ENCODE results near the gene LRRC8A.

DNA sequence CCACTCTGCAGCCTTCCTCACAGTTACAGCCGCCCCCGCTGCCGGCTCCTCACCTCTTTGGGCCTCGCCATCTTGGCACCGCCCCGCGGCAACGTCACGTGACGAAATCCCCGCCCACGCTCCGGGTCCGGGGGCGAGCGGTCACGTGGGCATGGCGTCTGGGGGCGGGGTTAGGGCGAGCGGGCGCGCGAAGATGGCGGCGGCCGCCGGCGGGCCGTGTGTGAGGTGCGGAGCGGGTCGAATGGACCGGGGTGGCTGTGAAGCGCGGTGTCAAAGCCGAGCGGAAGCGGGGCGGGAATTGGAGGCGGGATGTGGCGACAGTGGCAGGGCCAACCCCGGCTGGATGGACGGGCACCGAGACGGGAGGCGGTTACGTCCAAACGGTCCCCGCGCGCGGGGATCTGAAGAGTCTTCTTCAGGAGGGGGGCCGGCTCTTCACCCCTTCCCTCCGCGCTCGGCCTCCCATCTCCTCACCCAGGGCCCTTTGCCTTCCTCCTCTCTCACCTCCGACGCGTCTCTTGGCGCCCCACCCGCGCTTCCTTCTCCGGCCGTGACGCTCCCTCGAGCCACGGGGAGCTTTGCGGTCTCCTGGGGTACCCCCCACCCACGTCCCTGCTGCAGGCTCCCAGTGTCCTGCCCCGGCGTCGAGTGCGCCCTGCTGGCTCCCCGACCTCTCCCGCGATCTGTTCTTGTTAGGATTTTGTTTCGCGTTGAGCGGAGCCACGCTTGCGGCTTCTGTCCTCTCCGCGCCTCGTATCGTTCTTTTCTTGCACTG, 65.8 kb downstream of the LRRC8A start, which contains the start of the genes DOLK and NUP188:
- TF ChIP-seq, protein P1, sequence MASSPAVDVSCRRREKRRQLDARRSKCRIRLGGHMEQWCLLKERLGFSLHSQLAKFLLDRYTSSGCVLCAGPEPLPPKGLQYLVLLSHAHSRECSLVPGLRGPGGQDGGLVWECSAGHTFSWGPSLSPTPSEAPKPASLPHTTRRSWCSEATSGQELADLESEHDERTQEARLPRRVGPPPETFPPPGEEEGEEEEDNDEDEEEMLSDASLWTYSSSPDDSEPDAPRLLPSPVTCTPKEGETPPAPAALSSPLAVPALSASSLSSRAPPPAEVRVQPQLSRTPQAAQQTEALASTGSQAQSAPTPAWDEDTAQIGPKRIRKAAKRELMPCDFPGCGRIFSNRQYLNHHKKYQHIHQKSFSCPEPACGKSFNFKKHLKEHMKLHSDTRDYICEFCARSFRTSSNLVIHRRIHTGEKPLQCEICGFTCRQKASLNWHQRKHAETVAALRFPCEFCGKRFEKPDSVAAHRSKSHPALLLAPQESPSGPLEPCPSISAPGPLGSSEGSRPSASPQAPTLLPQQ (tag by site-specific recombination; IDR thresholded peaks at IDR 0.05): peak; percentile 90
- TF ChIP-seq ZNF747 (tag by site-specific recombination; IDR thresholded peaks at IDR 0.05) (no peak), TRIM28 (IDR thresholded peaks at IDR 0.05; ENCODE audit: borderline replicate concordance, low read length) (no peak)
- TF ChIP-seq, protein P2, sequence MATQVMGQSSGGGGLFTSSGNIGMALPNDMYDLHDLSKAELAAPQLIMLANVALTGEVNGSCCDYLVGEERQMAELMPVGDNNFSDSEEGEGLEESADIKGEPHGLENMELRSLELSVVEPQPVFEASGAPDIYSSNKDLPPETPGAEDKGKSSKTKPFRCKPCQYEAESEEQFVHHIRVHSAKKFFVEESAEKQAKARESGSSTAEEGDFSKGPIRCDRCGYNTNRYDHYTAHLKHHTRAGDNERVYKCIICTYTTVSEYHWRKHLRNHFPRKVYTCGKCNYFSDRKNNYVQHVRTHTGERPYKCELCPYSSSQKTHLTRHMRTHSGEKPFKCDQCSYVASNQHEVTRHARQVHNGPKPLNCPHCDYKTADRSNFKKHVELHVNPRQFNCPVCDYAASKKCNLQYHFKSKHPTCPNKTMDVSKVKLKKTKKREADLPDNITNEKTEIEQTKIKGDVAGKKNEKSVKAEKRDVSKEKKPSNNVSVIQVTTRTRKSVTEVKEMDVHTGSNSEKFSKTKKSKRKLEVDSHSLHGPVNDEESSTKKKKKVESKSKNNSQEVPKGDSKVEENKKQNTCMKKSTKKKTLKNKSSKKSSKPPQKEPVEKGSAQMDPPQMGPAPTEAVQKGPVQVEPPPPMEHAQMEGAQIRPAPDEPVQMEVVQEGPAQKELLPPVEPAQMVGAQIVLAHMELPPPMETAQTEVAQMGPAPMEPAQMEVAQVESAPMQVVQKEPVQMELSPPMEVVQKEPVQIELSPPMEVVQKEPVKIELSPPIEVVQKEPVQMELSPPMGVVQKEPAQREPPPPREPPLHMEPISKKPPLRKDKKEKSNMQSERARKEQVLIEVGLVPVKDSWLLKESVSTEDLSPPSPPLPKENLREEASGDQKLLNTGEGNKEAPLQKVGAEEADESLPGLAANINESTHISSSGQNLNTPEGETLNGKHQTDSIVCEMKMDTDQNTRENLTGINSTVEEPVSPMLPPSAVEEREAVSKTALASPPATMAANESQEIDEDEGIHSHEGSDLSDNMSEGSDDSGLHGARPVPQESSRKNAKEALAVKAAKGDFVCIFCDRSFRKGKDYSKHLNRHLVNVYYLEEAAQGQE (tag by site-specific recombination; IDR thresholded peaks at IDR 0.05): peak; percentile 31; the same call in 1 of the 2 replicates
- TF ChIP-seq, protein P3, sequence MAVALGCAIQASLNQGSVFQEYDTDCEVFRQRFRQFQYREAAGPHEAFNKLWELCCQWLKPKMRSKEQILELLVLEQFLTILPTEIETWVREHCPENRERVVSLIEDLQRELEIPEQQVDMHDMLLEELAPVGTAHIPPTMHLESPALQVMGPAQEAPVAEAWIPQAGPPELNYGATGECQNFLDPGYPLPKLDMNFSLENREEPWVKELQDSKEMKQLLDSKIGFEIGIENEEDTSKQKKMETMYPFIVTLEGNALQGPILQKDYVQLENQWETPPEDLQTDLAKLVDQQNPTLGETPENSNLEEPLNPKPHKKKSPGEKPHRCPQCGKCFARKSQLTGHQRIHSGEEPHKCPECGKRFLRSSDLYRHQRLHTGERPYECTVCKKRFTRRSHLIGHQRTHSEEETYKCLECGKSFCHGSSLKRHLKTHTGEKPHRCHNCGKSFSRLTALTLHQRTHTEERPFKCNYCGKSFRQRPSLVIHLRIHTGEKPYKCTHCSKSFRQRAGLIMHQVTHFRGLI (tag by site-specific recombination; IDR thresholded peaks at IDR 0.05): peak; percentile 54; the same call in 1 of the 2 replicates

Measured in HEK293 (cell line).